Immature natural killer cell (primary cell): Measurements from ENCODE around the gene WWOX. TPM values are rescaled to one million over a fixed set of nuclear protein-coding genes. Genes with fewer than 3 reads are reported as not detected.

Source experiments
- DNase-seq, 3 donors: peaks; one replicate each; pipeline ENCODE4 v3.0.0; 2022; ENCODE audit warnings: mixed read lengths in 1 of 3
- H3K27ac Mint-ChIP-seq, 6 donors: one replicate each; pipeline ENCODE4 v1.8.0; 2020; ENCODE audit warnings: mixed read lengths in 6 of 6, mild to moderate bottlenecking in 5 of 6, inconsistent platforms in 4 of 6, moderate library complexity in 3 of 6
- H3K27me3 Mint-ChIP-seq, 3 donors: one replicate each; pipeline ENCODE4 v1.8.0; 2020 to 2021; ENCODE audit warnings: low read depth in 3 of 3, mild to moderate bottlenecking in 3 of 3, mixed read lengths in 3 of 3, moderate library complexity in 3 of 3, inconsistent platforms in 1 of 3
- H3K36me3 Mint-ChIP-seq, 3 donors: one replicate each; pipeline ENCODE4 v1.8.0; 2020; ENCODE audit warnings: mixed read lengths in 3 of 3, inconsistent platforms in 2 of 3, mild to moderate bottlenecking in 2 of 3
- H3K4me1 Mint-ChIP-seq, 2 donors: one replicate each; pipeline ENCODE4 v1.8.0; 2020; ENCODE audit warnings: inconsistent platforms in 2 of 2, mild to moderate bottlenecking in 2 of 2, mixed read lengths in 2 of 2, moderate library complexity in 1 of 2
- H3K4me3 Mint-ChIP-seq, 5 donors: one replicate each; pipeline ENCODE4 v1.8.0; 2020; ENCODE audit warnings: mild to moderate bottlenecking in 5 of 5, mixed read lengths in 5 of 5, inconsistent platforms in 3 of 5, moderate library complexity in 3 of 5
- H3K9me3 Mint-ChIP-seq, 6 donors: one replicate each; pipeline ENCODE4 v1.8.0; 2020; ENCODE audit warnings: mild to moderate bottlenecking in 6 of 6, mixed read lengths in 6 of 6, inconsistent platforms in 4 of 6, moderate library complexity in 3 of 6
- polyA plus RNA-seq, 3 donors: library from polyadenylated mRNA; unstranded; fragments of 300-500 nt; fragmentation: Illumina TruSeq; gene quantifications; one replicate each; pipeline ENCODE4 v1.2.3, GENCODE V29; 2021

The WWOX gene
- polyA plus RNA-seq, 3 donors from 2014 or later, result 9.0 to 13.9 (median 12.3) TPM

- H3K4me1 Mint-ChIP-seq, result peaks cover 3 to 15% of the 10 kb centered on the region in 2 donors
- no peak overlapping the region for H3K4me3 Mint-ChIP-seq
- DNase-seq, result no peak
- peaks cover 0 to 2% (median 2%) of the 10 kb centered on the region in 3 donors for H3K27me3 Mint-ChIP-seq
- peaks cover 6 to 10% (median 8%) of the 10 kb centered on the region in 3 donors for H3K36me3 Mint-ChIP-seq
- no peak overlapping the region for H3K27ac Mint-ChIP-seq
- H3K9me3 Mint-ChIP-seq, result peaks cover 5 to 13% (median 6%) of the 10 kb centered on the region in 6 donors
Measured at GRCh38 chr16:78967948-78968347, 868.5 kb downstream of the WWOX start.

GRCh38 chr16:78969721-78970120 is 870.3 kb downstream of the WWOX start:
- Mint-ChIP-seq H3K4me1 (peaks cover 3 to 15% of the 10 kb centered on the region in 2 donors), H3K27me3 (peaks cover 0 to 2% (median 2%) of the 10 kb centered on the region in 3 donors), H3K27ac (no peak overlapping the region), H3K4me3 (no peak overlapping the region), H3K36me3 (peaks cover 0 to 3% (median 0%) of the 10 kb centered on the region in 3 donors), H3K9me3 (peaks cover 0 to 3% (median 0%) of the 10 kb centered on the region in 6 donors)
- no peak for DNase-seq

GRCh38 chr16:78970650-78971049 is 871.2 kb downstream of the WWOX start:
- no peak for DNase-seq
- peaks cover 0 to 2% (median 1%) of the 10 kb centered on the region in 3 donors for H3K27me3 Mint-ChIP-seq
- H3K27ac Mint-ChIP-seq, result no peak overlapping the region
- H3K4me3 Mint-ChIP-seq, result no peak overlapping the region
- H3K9me3 Mint-ChIP-seq, result no peaks in the 10 kb centered on the region
- H3K4me1 Mint-ChIP-seq, result peaks cover 3 to 15% of the 10 kb centered on the region in 2 donors
- H3K36me3 Mint-ChIP-seq, result peaks cover 0 to 1% (median 0%) of the 10 kb centered on the region in 3 donors

- Mint-ChIP-seq H3K4me1 (peaks cover 3 to 15% of the 10 kb centered on the region in 2 donors), H3K27me3 (peaks cover 0 to 2% (median 0%) of the 10 kb centered on the region in 3 donors), H3K27ac (no peak overlapping the region), H3K9me3 (no peaks in the 10 kb centered on the region), H3K36me3 (no peaks in the 10 kb centered on the region), H3K4me3 (no peak overlapping the region)
- DNase-seq, result no peak
Measured at GRCh38 chr16:78972006-78972405, 872.6 kb downstream of the WWOX start.

- Mint-ChIP-seq H3K9me3 (no peaks in the 10 kb centered on the region), H3K4me3 (no peak overlapping the region), H3K4me1 (peaks cover 3 to 15% of the 10 kb centered on the region in 2 donors), H3K27ac (peak overlapping the region in 1 of 6 donors; percentile 13), H3K36me3 (no peaks in the 10 kb centered on the region), H3K27me3 (no peaks in the 10 kb centered on the region)
- no peak for DNase-seq
Measured at GRCh38 chr16:78972986-78973385, 873.5 kb downstream of the WWOX start.

- H3K27me3 Mint-ChIP-seq, result peaks cover 0 to 7% (median 0%) of the 10 kb centered on the region in 3 donors
Measured at GRCh38 chr16:78976212-78976611, 876.8 kb downstream of the WWOX start.

GRCh38 chr16:78980825-78981224 is 881.4 kb downstream of the WWOX start:
- H3K27me3 Mint-ChIP-seq, result peaks cover 3 to 7% (median 5%) of the 10 kb centered on the region in 3 donors
- DNase-seq, result no peak
- peaks cover 0 to 2% (median 0%) of the 10 kb centered on the region in 6 donors for H3K9me3 Mint-ChIP-seq
- no peak overlapping the region for H3K4me3 Mint-ChIP-seq
- no peak overlapping the region for H3K27ac Mint-ChIP-seq
- no peaks in the 10 kb centered on the region for H3K4me1 Mint-ChIP-seq
- peaks cover 0 to 9% (median 0%) of the 10 kb centered on the region in 3 donors for H3K36me3 Mint-ChIP-seq

More at GRCh38 chr16:78976212-78976611, 876.8 kb downstream of the WWOX start:
- no peak overlapping the region for H3K27ac Mint-ChIP-seq
- no peaks in the 10 kb centered on the region for H3K9me3 Mint-ChIP-seq
- no peak overlapping the region for H3K4me3 Mint-ChIP-seq
- DNase-seq, result no peak
- peaks cover 0 to 4% (median 0%) of the 10 kb centered on the region in 3 donors for H3K36me3 Mint-ChIP-seq
- no peaks in the 10 kb centered on the region for H3K4me1 Mint-ChIP-seq

GRCh38 chr16:78982096-78982744 is 882.8 kb downstream of the WWOX start:
- Mint-ChIP-seq H3K36me3 (peaks cover 0 to 9% (median 0%) of the 10 kb centered on the region in 3 donors), H3K27me3 (peaks cover 3 to 7% (median 5%) of the 10 kb centered on the region in 3 donors), H3K4me1 (no peaks in the 10 kb centered on the region), H3K27ac (no peak overlapping the region), H3K4me3 (no peak overlapping the region), H3K9me3 (peaks cover 0 to 2% (median 0%) of the 10 kb centered on the region in 6 donors)
- DNase-seq, result no peak

- Mint-ChIP-seq H3K27ac (no peak overlapping the region), H3K4me3 (no peak overlapping the region), H3K36me3 (peaks cover 0 to 5% (median 0%) of the 10 kb centered on the region in 3 donors), H3K9me3 (peaks cover 0 to 2% (median 0%) of the 10 kb centered on the region in 6 donors), H3K27me3 (peaks cover 0 to 5% (median 3%) of the 10 kb centered on the region in 3 donors), H3K4me1 (peaks cover 0 to 2% of the 10 kb centered on the region in 2 donors)
- no peak for DNase-seq
Measured at GRCh38 chr16:78984324-78984723, 884.9 kb downstream of the WWOX start.

GRCh38 chr16:78984887-78985464 is 885.5 kb downstream of the WWOX start:
- peaks cover 0 to 5% (median 5%) of the 10 kb centered on the region in 3 donors for H3K27me3 Mint-ChIP-seq
- H3K36me3 Mint-ChIP-seq, result peaks cover 0 to 5% (median 0%) of the 10 kb centered on the region in 3 donors
- DNase-seq, result no peak
- H3K4me1 Mint-ChIP-seq, result peaks cover 1 to 6% of the 10 kb centered on the region in 2 donors
- H3K4me3 Mint-ChIP-seq, result no peak overlapping the region
- H3K27ac Mint-ChIP-seq, result no peak overlapping the region
- H3K9me3 Mint-ChIP-seq, result peaks cover 0 to 2% (median 0%) of the 10 kb centered on the region in 6 donors

GRCh38 chr16:78985716-78986605 is 886.5 kb downstream of the WWOX start:
- Mint-ChIP-seq H3K9me3 (peaks cover 0 to 2% (median 0%) of the 10 kb centered on the region in 6 donors), H3K4me1 (peaks cover 1 to 6% of the 10 kb centered on the region in 2 donors), H3K36me3 (peaks cover 0 to 5% (median 0%) of the 10 kb centered on the region in 3 donors), H3K27me3 (peaks cover 0 to 5% (median 5%) of the 10 kb centered on the region in 3 donors), H3K27ac (no peak overlapping the region), H3K4me3 (no peak overlapping the region)
- DNase-seq, result no peak

GRCh38 chr16:78987666-78988065 is 888.2 kb downstream of the WWOX start:
- Mint-ChIP-seq H3K27ac (no peak overlapping the region), H3K9me3 (peaks cover 0 to 2% (median 0%) of the 10 kb centered on the region in 6 donors), H3K36me3 (peaks cover 0 to 5% (median 0%) of the 10 kb centered on the region in 3 donors), H3K4me3 (no peak overlapping the region), H3K27me3 (peaks cover 0 to 5% (median 5%) of the 10 kb centered on the region in 3 donors), H3K4me1 (peaks cover 3 to 12% of the 10 kb centered on the region in 2 donors)
- DNase-seq, result no peak

- Mint-ChIP-seq H3K4me1 (peaks cover 3 to 12% of the 10 kb centered on the region in 2 donors), H3K4me3 (no peak overlapping the region), H3K27ac (no peak overlapping the region), H3K9me3 (peaks cover 0 to 2% (median 0%) of the 10 kb centered on the region in 6 donors), H3K36me3 (no peaks in the 10 kb centered on the region), H3K27me3 (peaks cover 0 to 5% (median 2%) of the 10 kb centered on the region in 3 donors)
- DNase-seq, result no peak
Measured at GRCh38 chr16:78988361-78988969, 889.0 kb downstream of the WWOX start.
